HG03342 (cell line): ENCODE results near the gene GFI1B.
"Not testable (repeated sequence)": the region's sequence is repeated elsewhere in the genome, so short reads cannot be mapped to it uniquely, and the experiment has no call there.

Experiments
- ATAC-seq: cut with Tn5 transposase; IDR thresholded peaks from one replicate; pipeline ENCODE4 v1.9.1; 2021; ENCODE audit warnings: mild to moderate bottlenecking, moderate library complexity; ENCODE audit not compliant: unreplicated experiment

Gene GFI1B

GRCh38 chr9:132990781-132991180 is 12.3 kb downstream of the GFI1B start:
- ATAC-seq = no peak

- no peak for ATAC-seq
Measured at GRCh38 chr9:132991351-132992300, 13.1 kb downstream of the GFI1B start.

- no peak for ATAC-seq
Measured at GRCh38 chr9:132993511-132993939, 15.0 kb downstream of the GFI1B start.

- ATAC-seq = no peak
Measured at GRCh38 chr9:132994410-132995120, 16.1 kb downstream of the GFI1B start.

- no peak for ATAC-seq
Measured at GRCh38 chr9:132995121-132995420, 16.6 kb downstream of the GFI1B start.

- no peak for ATAC-seq
Measured at GRCh38 chr9:132995879-132996278, 17.4 kb downstream of the GFI1B start.

- ATAC-seq = no peak
Measured at GRCh38 chr9:132996526-132996925, 18.0 kb downstream of the GFI1B start.

GRCh38 chr9:132997591-132997990 is 19.1 kb downstream of the GFI1B start:
- ATAC-seq = no peak

GRCh38 chr9:132998221-132998620 is 19.7 kb downstream of the GFI1B start:
- not testable (repeated sequence) for ATAC-seq

GRCh38 chr9:132998831-132999635 is 20.5 kb downstream of the GFI1B start:
- no peak for ATAC-seq

GRCh38 chr9:133002147-133003070 is 23.9 kb downstream of the GFI1B start:
- no peak for ATAC-seq

GRCh38 chr9:133003071-133003461 is 24.6 kb downstream of the GFI1B start:
- no peak for ATAC-seq

GRCh38 chr9:133003671-133004090 is 25.2 kb downstream of the GFI1B start:
- no peak for ATAC-seq

GRCh38 chr9:133004091-133004998 is 25.9 kb downstream of the GFI1B start:
- no peak for ATAC-seq

GRCh38 chr9:133004999-133005760 is 26.7 kb downstream of the GFI1B start:
- ATAC-seq = no peak

- no peak for ATAC-seq
Measured at GRCh38 chr9:133005957-133006356, 27.5 kb downstream of the GFI1B start.

GRCh38 chr9:133006731-133007352 is 28.3 kb downstream of the GFI1B start:
- no peak for ATAC-seq

GRCh38 chr9:133008406-133008805 is 29.9 kb downstream of the GFI1B start:
- ATAC-seq = no peak
